Liver (tissue), 9 donors: Measurements from ENCODE around the gene TNS3. TPM values are rescaled to one million over a fixed set of nuclear protein-coding genes. Genes with fewer than 3 reads are reported as not detected.

Source experiments
- DNase-seq: peaks from one replicate; pipeline ENCODE4 v3.0.0-alpha.2; 2017; ENCODE audit warnings: low spot score
- H3K27ac ChIP-seq, 2 donors: one replicate each; pipeline ENCODE4 v1.7.0; 2013; ENCODE audit warnings: inconsistent platforms in 2 of 2, low read length in 2 of 2, control low read depth in 1 of 2, low read depth in 1 of 2, mild to moderate bottlenecking in 1 of 2
- H3K27me3 ChIP-seq, 4 donors: one replicate each; pipeline versions ENCODE4 v1.6.1 to v1.7.0; 2013; ENCODE audit warnings: low read length in 3 of 4, inconsistent platforms in 1 of 4, mild to moderate bottlenecking in 1 of 4, moderate library complexity in 1 of 4; ENCODE audit not compliant: control insufficient read depth in 4 of 4, insufficient read depth in 4 of 4
- H3K36me3 ChIP-seq, 4 donors: one replicate each; pipeline versions ENCODE4 v1.6.1 to v1.7.0; 2013; ENCODE audit warnings: low read length in 3 of 4, mild to moderate bottlenecking in 3 of 4, low read depth in 1 of 4, moderate library complexity in 1 of 4; ENCODE audit not compliant: control insufficient read depth in 4 of 4, insufficient read depth in 3 of 4
- H3K4me1 ChIP-seq, 4 donors: one replicate each; pipeline versions ENCODE4 v1.6.1 to v1.7.0; 2013; ENCODE audit warnings: low read length in 3 of 4, mild to moderate bottlenecking in 3 of 4, moderate library complexity in 1 of 4; ENCODE audit not compliant: control insufficient read depth in 4 of 4, insufficient read depth in 4 of 4
- H3K4me3 ChIP-seq, 3 donors: one replicate each; pipeline versions ENCODE4 v1.6.1 to v1.7.0; 2013; ENCODE audit warnings: low read length in 3 of 3, control low read depth in 1 of 3, low read depth in 1 of 3, mild to moderate bottlenecking in 1 of 3
- H3K9ac ChIP-seq, 2 donors: one replicate each; pipeline ENCODE4 v1.7.0; 2013; ENCODE audit warnings: low read length in 2 of 2, mild to moderate bottlenecking in 2 of 2, moderate library complexity in 2 of 2, control low read depth in 1 of 2, low read depth in 1 of 2
- H3K9me3 ChIP-seq, 4 donors: one replicate each; pipeline versions ENCODE4 v1.6.1 to v1.7.0; 2013; ENCODE audit warnings: low read length in 3 of 4; ENCODE audit not compliant: control insufficient read depth in 4 of 4
- ATF3 ChIP-seq: IDR thresholded peaks from 2 replicates; pipeline ENCODE4 v1.6.1; 2016; ENCODE audit warnings: antibody characterized with exemption
- CTCF ChIP-seq: fragments of 150-350 bp; IDR thresholded peaks from 2 replicates; pipeline ENCODE4 v1.5.1; 2017; ENCODE audit warnings: improper control_type of control experiment, low read depth, low read length; ENCODE audit not compliant: missing input control
- EGR1 ChIP-seq, 2 donors: IDR thresholded peaks; 2 replicates each; pipeline ENCODE4 v1.6.1; 2016 to 2018; ENCODE audit warnings: antibody characterized with exemption in 2 of 2, low read depth in 2 of 2
- FOXA1 ChIP-seq: IDR thresholded peaks from 2 replicates; pipeline ENCODE4 v1.6.1; 2016; ENCODE audit warnings: antibody characterized with exemption
- FOXA2 ChIP-seq: IDR thresholded peaks from 2 replicates; pipeline ENCODE4 v1.6.1; 2016; ENCODE audit warnings: antibody characterized with exemption
- GABPA ChIP-seq, 2 donors: IDR thresholded peaks in 1 of 2; conservative IDR thresholded peaks in 1 of 2; 2 replicates each; pipeline ENCODE4 v1.6.1; 2016; ENCODE audit warnings: antibody characterized with exemption in 2 of 2, mild to moderate bottlenecking in 1 of 2, moderate library complexity in 1 of 2
- HNF4A ChIP-seq, 2 donors: conservative IDR thresholded peaks; 2 replicates each; pipeline ENCODE4 v1.6.1; 2016; ENCODE audit warnings: antibody characterized with exemption in 2 of 2, mild to moderate bottlenecking in 2 of 2
- HNF4G ChIP-seq: IDR thresholded peaks from 2 replicates; pipeline ENCODE4 v1.6.1; 2016; ENCODE audit warnings: antibody characterized with exemption
- JUND ChIP-seq, 2 donors: IDR thresholded peaks; 2 replicates each; pipeline ENCODE4 v1.6.1; 2016; ENCODE audit warnings: antibody characterized with exemption in 2 of 2
- MAX ChIP-seq: IDR thresholded peaks from 2 replicates; pipeline ENCODE4 v1.6.1; 2016; ENCODE audit warnings: antibody characterized with exemption
- NR2F2 ChIP-seq: IDR thresholded peaks from 2 replicates; pipeline ENCODE4 v1.6.1; 2016; ENCODE audit warnings: antibody characterized with exemption
- RAD21 ChIP-seq, 2 donors: IDR thresholded peaks; 2 replicates each; pipeline ENCODE4 v1.6.1; 2016; ENCODE audit warnings: antibody characterized with exemption in 2 of 2, mild to moderate bottlenecking in 2 of 2
- REST ChIP-seq: IDR thresholded peaks from 2 replicates; pipeline ENCODE4 v1.6.1; 2016; ENCODE audit warnings: antibody characterized with exemption, mild to moderate bottlenecking
- RXRA ChIP-seq, 2 donors: IDR thresholded peaks; 2 replicates each; pipeline ENCODE4 v1.6.1; 2017 to 2018; ENCODE audit warnings: antibody characterized with exemption in 2 of 2, mild to moderate bottlenecking in 1 of 2
- SP1 ChIP-seq: IDR thresholded peaks from 2 replicates; pipeline ENCODE4 v1.6.1; 2018; ENCODE audit warnings: antibody characterized with exemption, mild to moderate bottlenecking
- TAF1 ChIP-seq: conservative IDR thresholded peaks from 2 replicates; pipeline ENCODE4 v1.6.1; 2016; ENCODE audit warnings: antibody characterized with exemption, mild to moderate bottlenecking
- YY1 ChIP-seq: IDR thresholded peaks from 2 replicates; pipeline ENCODE4 v1.6.1; 2016; ENCODE audit warnings: antibody characterized with exemption, mild to moderate bottlenecking
- ZBTB33 ChIP-seq: IDR thresholded peaks from 2 replicates; pipeline ENCODE4 v1.6.1; 2016; ENCODE audit warnings: antibody characterized with exemption
- WGBS: extraction: QIAGEN DNeasy Blood & Tissue Kit; methylation state at CpG from one replicate; pipeline ENCODE4 v1.1.7; 2013; 5-methylcytosine and 5-hydroxymethylcytosine counted together
- polyA plus RNA-seq, 2 donors: library from polyadenylated mRNA; stranded (reverse) in 1 of 2; unstranded in 1 of 2; fragments of 200-250 nt in 1 of 2; fragments of >200 nt in 1 of 2; fragmentation: Nextera tagmentation in 1 of 2; extraction: Ambion mirVana in 1 of 2; gene quantifications; one replicate each; pipeline versions ENCODE4 v1.2.1 to v1.2.3, GENCODE V29; 2013 to 2015
- total RNA-seq, 2 donors: library from RNA; depleted of rRNA; stranded (reverse); fragments of >200 nt; gene quantifications; one replicate each; pipeline ENCODE4 v1.2.3, GENCODE V29; 2014
- donor health status: healthy.
- donor health status: healthy.
- donor health status: healthy.
- donor health status: healthy.
- donor health status: healthy.

TNS3 gene
- total and polyA plus RNA-seq, 4 donors, result 16.8 to 100 (median 29.5) TPM

GRCh38 chr7:47385536-47386125 is 196.3 kb downstream of the TNS3 start:
- Histone ChIP-seq H3K9ac (no peak overlapping the region), H3K4me1 (peaks cover 0 to 10% (median 2%) of the 10 kb centered on the region in 4 donors), H3K9me3 (no peaks in the 10 kb centered on the region), H3K4me3 (no peak overlapping the region), H3K27ac (no peak overlapping the region), H3K27me3 (no peaks in the 10 kb centered on the region), H3K36me3 (peaks cover 1 to 60% (median 26%) of the 10 kb centered on the region in 4 donors)
- WGBS, result 76% methylated on average over 10 of the region's 10 CpGs
- no peak for DNase-seq
- TF ChIP-seq HNF4G (no peak), ZBTB33 (no peak), HNF4A (conservative IDR thresholded peaks at IDR 0.05) (no peak), YY1 (no peak), JUND (IDR thresholded peaks at IDR 0.05) (no peak), GABPA (IDR thresholded peaks at IDR 0.05 in 1 of 2, conservative IDR thresholded peaks at IDR 0.05 in 1 of 2) (no peak), EGR1 (IDR thresholded peaks at IDR 0.05; ENCODE audit: low read depth in 2 of 2) (no peak), NR2F2 (no peak), FOXA1 (no peak), MAX (no peak), RXRA (IDR thresholded peaks at IDR 0.05) (no peak), REST (no peak), FOXA2 (no peak), TAF1 (no peak), SP1 (no peak), CTCF (no peak), ATF3 (no peak), RAD21 (IDR thresholded peaks at IDR 0.05) (no peak)
